ENCODE data around the gene NCKAP1.

Gene NCKAP1

GRCh38 chr2:182942756-182943155 is 95.5 kb downstream of the NCKAP1 start:
- H2AFZ ChIP-seq (ENCODE audit: low read length), result no peak overlapping the region
- H3K14ac ChIP-seq (ENCODE audit: low read length), result no peak overlapping the region
- H3K4me2 ChIP-seq (ENCODE audit: insufficient read depth, low read length, poor library complexity, severe bottlenecking), result no peak overlapping the region
- peaks cover 2 to 93% of the 10 kb centered on the region in 2 donors for H3K36me3 ChIP-seq (replicated peaks in 1 of 2; ENCODE audit: control insufficient read depth in 2 of 2, insufficient read depth in 2 of 2, low read length in 2 of 2)
- no peak overlapping the region for H3K4me3 ChIP-seq (ENCODE audit: low read length in 2 of 2)
- H2BK12ac ChIP-seq (ENCODE audit: low read length), result no peak overlapping the region
- H3K18ac ChIP-seq (ENCODE audit: low read length), result no peak overlapping the region
- H3K27ac ChIP-seq (replicated peaks; ENCODE audit: low read length), result no peak overlapping the region
- DNase-seq (ENCODE audit: low spot score), result no peak
- no peak overlapping the region for H2BK15ac ChIP-seq (ENCODE audit: low read length)
- H2BK120ac ChIP-seq (ENCODE audit: low read depth, low read length), result no peak overlapping the region
- no peaks in the 10 kb centered on the region for H3K27me3 ChIP-seq (ENCODE audit: control insufficient read depth in 3 of 3, insufficient read depth in 3 of 3, low read depth in 1 of 3, low read length in 3 of 3)
- H3K4ac ChIP-seq (ENCODE audit: low read length), result no peak overlapping the region
- H4K8ac ChIP-seq (ENCODE audit: low read depth, low read length), result no peak overlapping the region
- WGBS, 2 donors (ENCODE audit: extremely low coverage in 2 of 2, insufficient read length in 2 of 2, insufficient replicate concordance in 1 of 2), result no CpG with 5 or more reads among the region's 2 CpGs
- H3K9ac ChIP-seq (ENCODE audit: low read depth, low read length, poor library complexity), result no peak overlapping the region
- no peaks in the 10 kb centered on the region for H3K79me1 ChIP-seq (ENCODE audit: low read depth, low read length)
- H2AK5ac ChIP-seq (ENCODE audit: low read depth, low read length), result no peak overlapping the region
- no peak overlapping the region for H4K91ac ChIP-seq (ENCODE audit: low read depth, low read length, poor library complexity)
- H3K4me1 ChIP-seq (ENCODE audit: control insufficient read depth in 2 of 2, insufficient read depth in 1 of 2, low read depth in 1 of 2, low read length in 2 of 2), result no peaks in the 10 kb centered on the region
- H3K23ac ChIP-seq (ENCODE audit: low read depth, low read length, poor library complexity), result no peak overlapping the region
- H3K9me3 ChIP-seq (replicated peaks in 1 of 2; ENCODE audit: control insufficient read depth in 2 of 2, insufficient read depth in 1 of 2, low read depth in 1 of 2, low read length in 2 of 2), result no peaks in the 10 kb centered on the region
- no peak overlapping the region for H2BK5ac ChIP-seq (ENCODE audit: low read length)

- H3K9me3 ChIP-seq (replicated peaks in 1 of 2; ENCODE audit: control insufficient read depth in 2 of 2, insufficient read depth in 1 of 2, low read depth in 1 of 2, low read length in 2 of 2), result no peaks in the 10 kb centered on the region
Measured at GRCh38 chr2:182941919-182942318, 96.3 kb downstream of the NCKAP1 start.

GRCh38 chr2:182941121-182941722 is 97.0 kb downstream of the NCKAP1 start:
- no peak overlapping the region for H3K27ac ChIP-seq (replicated peaks; ENCODE audit: low read length)
- H3K4me3 ChIP-seq (ENCODE audit: low read length in 2 of 2), result no peak overlapping the region
- WGBS, 2 donors (ENCODE audit: extremely low coverage in 2 of 2, insufficient read length in 2 of 2, insufficient replicate concordance in 1 of 2), result no CpG with 5 or more reads among the region's 2 CpGs

More at GRCh38 chr2:182941919-182942318, 96.3 kb downstream of the NCKAP1 start:
- H3K4me2 ChIP-seq (ENCODE audit: insufficient read depth, low read length, poor library complexity, severe bottlenecking), result no peak overlapping the region
- no peak overlapping the region for H3K4me3 ChIP-seq (ENCODE audit: low read length in 2 of 2)
- H3K4ac ChIP-seq (ENCODE audit: low read length), result no peak overlapping the region
- no peaks in the 10 kb centered on the region for H3K27me3 ChIP-seq (ENCODE audit: control insufficient read depth in 3 of 3, insufficient read depth in 3 of 3, low read depth in 1 of 3, low read length in 3 of 3)
- no peak overlapping the region for H4K91ac ChIP-seq (ENCODE audit: low read depth, low read length, poor library complexity)
- no peak overlapping the region for H2AK5ac ChIP-seq (ENCODE audit: low read depth, low read length)
- no peak overlapping the region for H3K27ac ChIP-seq (replicated peaks; ENCODE audit: low read length)
- H3K14ac ChIP-seq (ENCODE audit: low read length), result no peak overlapping the region
- WGBS, 2 donors (ENCODE audit: extremely low coverage in 2 of 2, insufficient read length in 2 of 2, insufficient replicate concordance in 1 of 2), result no CpG with 5 or more reads among the region's 1 CpG
- H4K8ac ChIP-seq (ENCODE audit: low read depth, low read length), result no peak overlapping the region
- H2BK15ac ChIP-seq (ENCODE audit: low read length), result no peak overlapping the region
- H2BK12ac ChIP-seq (ENCODE audit: low read length), result no peak overlapping the region
- no peaks in the 10 kb centered on the region for H3K79me1 ChIP-seq (ENCODE audit: low read depth, low read length)
- no peak overlapping the region for H3K9ac ChIP-seq (ENCODE audit: low read depth, low read length, poor library complexity)
- no peak overlapping the region for H3K23ac ChIP-seq (ENCODE audit: low read depth, low read length, poor library complexity)
- no peak overlapping the region for H2BK5ac ChIP-seq (ENCODE audit: low read length)
- no peaks in the 10 kb centered on the region for H3K4me1 ChIP-seq (ENCODE audit: control insufficient read depth in 2 of 2, insufficient read depth in 1 of 2, low read depth in 1 of 2, low read length in 2 of 2)
- DNase-seq (ENCODE audit: low spot score), result no peak
- H3K18ac ChIP-seq (ENCODE audit: low read length), result no peak overlapping the region
- H2BK120ac ChIP-seq (ENCODE audit: low read depth, low read length), result no peak overlapping the region
- peaks cover 3 to 93% of the 10 kb centered on the region in 2 donors for H3K36me3 ChIP-seq (replicated peaks in 1 of 2; ENCODE audit: control insufficient read depth in 2 of 2, insufficient read depth in 2 of 2, low read length in 2 of 2)
- H2AFZ ChIP-seq (ENCODE audit: low read length), result no peak overlapping the region

GRCh38 chr2:182937870-182938269 is 100.4 kb downstream of the NCKAP1 start:
- Histone ChIP-seq H3K4me3 (ENCODE audit: low read length in 2 of 2) (no peak overlapping the region), H3K14ac (ENCODE audit: low read length) (no peak overlapping the region), H3K23ac (ENCODE audit: low read depth, low read length, poor library complexity) (no peak overlapping the region), H2BK5ac (ENCODE audit: low read length) (no peak overlapping the region), H3K4me1 (ENCODE audit: control insufficient read depth in 2 of 2, insufficient read depth in 1 of 2, low read depth in 1 of 2, low read length in 2 of 2) (no peaks in the 10 kb centered on the region), H4K91ac (ENCODE audit: low read depth, low read length, poor library complexity) (no peak overlapping the region), H3K9ac (ENCODE audit: low read depth, low read length, poor library complexity) (no peak overlapping the region), H4K8ac (ENCODE audit: low read depth, low read length) (no peak overlapping the region), H2BK15ac (ENCODE audit: low read length) (no peak overlapping the region), H3K4me2 (ENCODE audit: insufficient read depth, low read length, poor library complexity, severe bottlenecking) (no peak overlapping the region), H3K18ac (ENCODE audit: low read length) (no peak overlapping the region), H2AFZ (ENCODE audit: low read length) (no peak overlapping the region), H3K27me3 (ENCODE audit: control insufficient read depth in 3 of 3, insufficient read depth in 3 of 3, low read depth in 1 of 3, low read length in 3 of 3) (no peaks in the 10 kb centered on the region), H3K79me1 (ENCODE audit: low read depth, low read length) (no peaks in the 10 kb centered on the region), H3K36me3 (replicated peaks in 1 of 2; ENCODE audit: control insufficient read depth in 2 of 2, insufficient read depth in 2 of 2, low read length in 2 of 2) (peaks cover 9 to 99% of the 10 kb centered on the region in 2 donors), H2BK120ac (ENCODE audit: low read depth, low read length) (no peak overlapping the region), H2AK5ac (ENCODE audit: low read depth, low read length) (no peak overlapping the region), H2BK12ac (ENCODE audit: low read length) (no peak overlapping the region), H3K9me3 (replicated peaks in 1 of 2; ENCODE audit: control insufficient read depth in 2 of 2, insufficient read depth in 1 of 2, low read depth in 1 of 2, low read length in 2 of 2) (no peaks in the 10 kb centered on the region), H3K4ac (ENCODE audit: low read length) (no peak overlapping the region), H3K27ac (replicated peaks; ENCODE audit: low read length) (no peak overlapping the region)
- DNase-seq (ENCODE audit: low spot score), result no peak
- no CpG with 5 or more reads among the region's 3 CpGs for WGBS, 2 donors (ENCODE audit: extremely low coverage in 2 of 2, insufficient read length in 2 of 2, insufficient replicate concordance in 1 of 2)

More at GRCh38 chr2:182941121-182941722, 97.0 kb downstream of the NCKAP1 start:
- Histone ChIP-seq H3K36me3 (replicated peaks in 1 of 2; ENCODE audit: control insufficient read depth in 2 of 2, insufficient read depth in 2 of 2, low read length in 2 of 2) (peaks cover 5 to 93% of the 10 kb centered on the region in 2 donors), H3K4ac (ENCODE audit: low read length) (no peak overlapping the region), H4K91ac (ENCODE audit: low read depth, low read length, poor library complexity) (no peak overlapping the region), H3K27me3 (ENCODE audit: control insufficient read depth in 3 of 3, insufficient read depth in 3 of 3, low read depth in 1 of 3, low read length in 3 of 3) (no peaks in the 10 kb centered on the region), H3K23ac (ENCODE audit: low read depth, low read length, poor library complexity) (no peak overlapping the region), H3K4me2 (ENCODE audit: insufficient read depth, low read length, poor library complexity, severe bottlenecking) (no peak overlapping the region), H2BK12ac (ENCODE audit: low read length) (no peak overlapping the region), H2AK5ac (ENCODE audit: low read depth, low read length) (no peak overlapping the region), H2BK15ac (ENCODE audit: low read length) (no peak overlapping the region), H3K9me3 (replicated peaks in 1 of 2; ENCODE audit: control insufficient read depth in 2 of 2, insufficient read depth in 1 of 2, low read depth in 1 of 2, low read length in 2 of 2) (no peaks in the 10 kb centered on the region), H3K4me1 (ENCODE audit: control insufficient read depth in 2 of 2, insufficient read depth in 1 of 2, low read depth in 1 of 2, low read length in 2 of 2) (no peaks in the 10 kb centered on the region), H3K14ac (ENCODE audit: low read length) (no peak overlapping the region), H4K8ac (ENCODE audit: low read depth, low read length) (no peak overlapping the region), H3K18ac (ENCODE audit: low read length) (no peak overlapping the region), H3K9ac (ENCODE audit: low read depth, low read length, poor library complexity) (no peak overlapping the region), H3K79me1 (ENCODE audit: low read depth, low read length) (no peaks in the 10 kb centered on the region), H2AFZ (ENCODE audit: low read length) (no peak overlapping the region), H2BK120ac (ENCODE audit: low read depth, low read length) (no peak overlapping the region), H2BK5ac (ENCODE audit: low read length) (no peak overlapping the region)
- no peak for DNase-seq (ENCODE audit: low spot score)
